Neuronal stem cell (in vitro differentiated cells): ENCODE data around the gene AGXT.

Source experiments
- DNase-seq: peaks from one replicate; pipeline ENCODE4 v3.0.0-alpha.2; 2013; ENCODE audit warnings: low spot score
- H2AFZ ChIP-seq: one replicate; pipeline ENCODE4 v1.6.1; 2013; ENCODE audit warnings: mild to moderate bottlenecking, low read length, inconsistent platforms
- H2AK5ac ChIP-seq: 2 replicates; pipeline ENCODE4 v1.6.1; 2013; ENCODE audit warnings: low read depth, mild to moderate bottlenecking, inconsistent platforms, low read length, moderate library complexity, mixed read lengths
- H2BK120ac ChIP-seq: 2 replicates; pipeline ENCODE4 v1.6.1; 2013; ENCODE audit warnings: low read depth, mild to moderate bottlenecking, inconsistent platforms, low read length, moderate library complexity, mixed read lengths
- H2BK12ac ChIP-seq: one replicate; pipeline ENCODE4 v1.6.1; 2013; ENCODE audit warnings: low read length, inconsistent platforms
- H2BK15ac ChIP-seq: 2 replicates; pipeline ENCODE4 v1.6.1; 2013; ENCODE audit warnings: mild to moderate bottlenecking, low read length, inconsistent platforms, mixed read lengths
- H2BK5ac ChIP-seq: one replicate; pipeline ENCODE4 v1.6.1; 2013; ENCODE audit warnings: inconsistent platforms, mild to moderate bottlenecking, low read length, moderate library complexity
- H3K14ac ChIP-seq: one replicate; pipeline ENCODE4 v1.6.1; 2013; ENCODE audit warnings: low read length, inconsistent platforms
- H3K18ac ChIP-seq: 2 replicates; pipeline ENCODE4 v1.6.1; 2013; ENCODE audit warnings: low read length, inconsistent platforms
- H3K23ac ChIP-seq: 2 replicates; pipeline ENCODE4 v1.6.1; 2013; ENCODE audit warnings: low read depth, mild to moderate bottlenecking, mixed read lengths, low read length, inconsistent platforms; ENCODE audit not compliant: poor library complexity
- H3K27ac ChIP-seq: replicated peaks from 3 replicates; pipeline ENCODE4 v1.5.1; 2013; ENCODE audit warnings: low read length, inconsistent platforms
- H3K27me3 ChIP-seq, 3 experiments: 2 replicates each; pipeline ENCODE4 v1.6.1; 2013; ENCODE audit warnings: low read length in 3 of 3, mild to moderate bottlenecking in 2 of 3, inconsistent platforms in 1 of 3, low read depth in 1 of 3, mixed read lengths in 1 of 3, moderate library complexity in 1 of 3; ENCODE audit not compliant: control insufficient read depth in 3 of 3, insufficient read depth in 3 of 3
- H3K36me3 ChIP-seq, 2 donors: replicated peaks in 1 of 2; 2 replicates each; pipeline ENCODE4 v1.6.1; 2013; ENCODE audit warnings: low read length in 2 of 2; ENCODE audit not compliant: control insufficient read depth in 2 of 2, insufficient read depth in 2 of 2
- H3K4ac ChIP-seq: 2 replicates; pipeline ENCODE4 v1.6.1; 2013; ENCODE audit warnings: inconsistent platforms, mild to moderate bottlenecking, low read length, moderate library complexity
- H3K4me1 ChIP-seq, 2 donors: 1 replicate in 1 of 2; 2 replicates in 1 of 2; pipeline ENCODE4 v1.6.1; 2013; ENCODE audit warnings: low read length in 2 of 2, low read depth in 1 of 2; ENCODE audit not compliant: control insufficient read depth in 2 of 2, insufficient read depth in 1 of 2
- H3K4me2 ChIP-seq: one replicate; pipeline ENCODE4 v1.6.1; 2013; ENCODE audit warnings: mild to moderate bottlenecking, low read length, inconsistent platforms; ENCODE audit not compliant: insufficient read depth, poor library complexity, severe bottlenecking
- H3K4me3 ChIP-seq, 2 donors: 2 replicates each; pipeline ENCODE4 v1.5.1; 2013; ENCODE audit warnings: low read length in 2 of 2, mild to moderate bottlenecking in 2 of 2, inconsistent platforms in 1 of 2, moderate library complexity in 1 of 2
- H3K79me1 ChIP-seq: one replicate; pipeline ENCODE4 v1.6.1; 2013; ENCODE audit warnings: low read depth, mild to moderate bottlenecking, inconsistent platforms, low read length, moderate library complexity
- H3K9ac ChIP-seq: one replicate; pipeline ENCODE4 v1.6.1; 2013; ENCODE audit warnings: mild to moderate bottlenecking, low read depth, low read length, inconsistent platforms; ENCODE audit not compliant: poor library complexity
- H3K9me3 ChIP-seq, 2 donors: replicated peaks in 1 of 2; 2 replicates each; pipeline versions ENCODE3 to v1.6.1; 2013; ENCODE audit warnings: low read length in 2 of 2, mild to moderate bottlenecking in 2 of 2, inconsistent platforms in 1 of 2, low read depth in 1 of 2, mixed read lengths in 1 of 2, moderate library complexity in 1 of 2; ENCODE audit not compliant: control insufficient read depth in 2 of 2, insufficient read depth in 1 of 2
- H4K8ac ChIP-seq: one replicate; pipeline ENCODE4 v1.6.1; 2013; ENCODE audit warnings: low read depth, mild to moderate bottlenecking, inconsistent platforms, low read length, moderate library complexity
- H4K91ac ChIP-seq: one replicate; pipeline ENCODE4 v1.6.1; 2013; ENCODE audit warnings: low read length, low read depth, mild to moderate bottlenecking, inconsistent platforms; ENCODE audit not compliant: poor library complexity
- WGBS, 2 donors: extraction: QIAGEN DNeasy Blood & Tissue Kit; methylation state at CpG; one replicate each; pipeline ENCODE4 v1.1.7; 2013; ENCODE audit warnings: missing lambda C conversion rate in 2 of 2, mixed read lengths in 1 of 2; ENCODE audit not compliant: insufficient read length in 2 of 2, insufficient replicate concordance in 1 of 2; ENCODE audit errors: extremely low coverage in 2 of 2; 5-methylcytosine and 5-hydroxymethylcytosine counted together

The AGXT gene

DNA sequence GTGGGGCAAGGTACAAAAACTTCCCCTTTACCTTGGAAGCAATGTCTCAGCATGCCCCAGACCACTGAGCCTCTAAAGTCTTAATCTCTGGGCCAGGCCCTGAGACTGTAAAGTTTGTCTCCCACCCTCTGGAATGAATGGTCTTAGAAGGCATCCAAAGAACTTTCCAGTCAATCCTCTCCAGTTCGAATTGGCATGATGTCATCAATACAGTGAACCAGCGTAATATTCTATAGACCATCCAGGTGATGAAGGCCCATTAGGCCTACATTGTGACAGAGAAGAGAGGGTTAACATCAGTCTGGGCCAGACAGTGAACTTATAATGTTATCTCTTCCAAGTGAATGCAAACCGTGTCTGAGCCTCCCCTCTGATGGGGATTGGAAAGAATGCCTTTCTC, 16.1 kb downstream of the AGXT start:
- H3K23ac ChIP-seq = no peak overlapping the region
- WGBS, 2 donors = no CpG with 5 or more reads among the region's 3 CpGs

DNA sequence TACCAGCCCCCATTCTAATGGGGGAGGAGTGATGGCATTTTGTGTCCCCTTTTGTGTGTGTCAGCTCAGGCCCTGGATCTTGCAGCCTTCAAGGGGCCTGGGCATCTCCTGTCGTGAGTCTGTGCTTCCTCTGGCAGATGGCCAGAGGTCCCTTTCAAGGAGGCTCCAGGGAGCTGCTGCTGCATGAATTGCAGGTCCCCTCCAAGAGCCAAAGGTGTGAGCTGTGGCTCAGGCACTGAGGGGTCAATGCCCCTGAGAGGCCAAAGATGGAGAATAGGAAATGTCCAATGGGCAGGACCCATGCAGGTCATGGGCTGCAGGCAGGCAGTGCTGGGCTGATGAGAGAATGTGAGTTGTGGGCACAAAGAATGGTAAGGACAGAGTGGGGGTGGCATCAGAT, 16.9 kb downstream of the AGXT start:
- Histone ChIP-seq H2AFZ (no peak overlapping the region), H3K79me1 (no peaks in the 10 kb centered on the region)
- no CpG with 5 or more reads among the region's 1 CpG for WGBS, 2 donors

More for the DNA sequence above, 16.1 kb downstream of the AGXT start:
- Histone ChIP-seq H4K91ac (no peak overlapping the region), H2AK5ac (no peak overlapping the region), H3K4me1 (no peaks in the 10 kb centered on the region), H3K36me3 (no peaks in the 10 kb centered on the region), H3K18ac (no peak overlapping the region), H2BK120ac (no peak overlapping the region), H3K4ac (no peak overlapping the region), H3K4me2 (no peak overlapping the region), H3K27me3 (peaks cover 0 to 13% (median 0%) of the 10 kb centered on the region in 3 experiments), H3K9me3 (no peaks in the 10 kb centered on the region), H3K4me3 (no peak overlapping the region), H3K79me1 (no peaks in the 10 kb centered on the region), H3K27ac (no peak overlapping the region), H3K14ac (no peak overlapping the region), H2BK12ac (no peak overlapping the region), H2AFZ (no peak overlapping the region), H3K9ac (no peak overlapping the region), H2BK15ac (no peak overlapping the region), H4K8ac (no peak overlapping the region), H2BK5ac (no peak overlapping the region)
- DNase-seq = no peak

DNA sequence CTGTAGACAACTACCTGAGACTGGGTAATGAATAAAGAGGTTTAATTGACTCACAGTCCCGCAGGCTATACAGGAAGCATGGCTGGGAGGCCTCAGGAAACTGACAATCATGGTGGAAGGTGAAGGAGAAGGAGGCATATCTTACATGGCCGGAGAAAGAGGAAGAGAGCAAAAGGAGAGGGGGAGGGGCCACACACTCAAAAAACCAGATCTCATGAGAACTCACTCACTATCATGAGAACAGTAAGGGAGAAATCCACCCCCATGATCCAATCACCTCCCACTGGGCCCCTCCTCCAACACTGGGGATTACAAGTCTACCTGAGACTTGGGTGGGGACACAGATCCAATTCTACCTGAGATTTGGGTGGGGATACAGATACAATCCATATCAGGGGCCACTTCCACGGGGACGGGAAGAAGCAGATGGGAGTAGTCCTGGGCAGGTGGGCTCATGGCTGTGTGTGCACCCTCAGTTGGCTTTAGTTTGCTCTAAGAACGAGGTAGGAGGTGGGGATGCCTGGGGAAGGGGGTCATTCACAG, 17.5 kb downstream of the AGXT start:
- no peak overlapping the region for H3K23ac ChIP-seq
- no peak overlapping the region for H2AFZ ChIP-seq
- peaks cover 0 to 13% (median 0%) of the 10 kb centered on the region in 3 experiments for H3K27me3 ChIP-seq
- H3K9me3 ChIP-seq = no peaks in the 10 kb centered on the region
- no peak overlapping the region for H2BK120ac ChIP-seq
- H2BK5ac ChIP-seq = no peak overlapping the region
- H2AK5ac ChIP-seq = no peak overlapping the region
- no peak for DNase-seq
- no peak overlapping the region for H3K4me2 ChIP-seq
- H3K79me1 ChIP-seq = no peaks in the 10 kb centered on the region
- H3K14ac ChIP-seq = no peak overlapping the region
- H3K4me3 ChIP-seq = no peak overlapping the region
- H3K27ac ChIP-seq = no peak overlapping the region
- no peak overlapping the region for H2BK12ac ChIP-seq
- no peaks in the 10 kb centered on the region for H3K36me3 ChIP-seq
- no CpG with 5 or more reads among the region's 5 CpGs for WGBS, 2 donors
- no peak overlapping the region for H3K4ac ChIP-seq
- H4K91ac ChIP-seq = no peak overlapping the region
- no peak overlapping the region for H2BK15ac ChIP-seq
- H4K8ac ChIP-seq = no peak overlapping the region
- H3K18ac ChIP-seq = no peak overlapping the region
- no peaks in the 10 kb centered on the region for H3K4me1 ChIP-seq
- H3K9ac ChIP-seq = no peak overlapping the region

More for the DNA sequence above, 16.9 kb downstream of the AGXT start:
- Histone ChIP-seq H2BK5ac (no peak overlapping the region), H3K4me2 (no peak overlapping the region), H2AK5ac (no peak overlapping the region), H3K4ac (no peak overlapping the region), H3K4me3 (no peak overlapping the region), H3K23ac (no peak overlapping the region), H3K14ac (no peak overlapping the region), H4K8ac (no peak overlapping the region), H3K36me3 (no peaks in the 10 kb centered on the region), H2BK12ac (no peak overlapping the region), H3K9me3 (no peaks in the 10 kb centered on the region), H4K91ac (no peak overlapping the region), H3K9ac (no peak overlapping the region), H2BK120ac (no peak overlapping the region), H3K4me1 (no peaks in the 10 kb centered on the region), H3K27me3 (peaks cover 0 to 13% (median 0%) of the 10 kb centered on the region in 3 experiments), H2BK15ac (no peak overlapping the region), H3K27ac (no peak overlapping the region), H3K18ac (no peak overlapping the region)
- DNase-seq = no peak

DNA sequence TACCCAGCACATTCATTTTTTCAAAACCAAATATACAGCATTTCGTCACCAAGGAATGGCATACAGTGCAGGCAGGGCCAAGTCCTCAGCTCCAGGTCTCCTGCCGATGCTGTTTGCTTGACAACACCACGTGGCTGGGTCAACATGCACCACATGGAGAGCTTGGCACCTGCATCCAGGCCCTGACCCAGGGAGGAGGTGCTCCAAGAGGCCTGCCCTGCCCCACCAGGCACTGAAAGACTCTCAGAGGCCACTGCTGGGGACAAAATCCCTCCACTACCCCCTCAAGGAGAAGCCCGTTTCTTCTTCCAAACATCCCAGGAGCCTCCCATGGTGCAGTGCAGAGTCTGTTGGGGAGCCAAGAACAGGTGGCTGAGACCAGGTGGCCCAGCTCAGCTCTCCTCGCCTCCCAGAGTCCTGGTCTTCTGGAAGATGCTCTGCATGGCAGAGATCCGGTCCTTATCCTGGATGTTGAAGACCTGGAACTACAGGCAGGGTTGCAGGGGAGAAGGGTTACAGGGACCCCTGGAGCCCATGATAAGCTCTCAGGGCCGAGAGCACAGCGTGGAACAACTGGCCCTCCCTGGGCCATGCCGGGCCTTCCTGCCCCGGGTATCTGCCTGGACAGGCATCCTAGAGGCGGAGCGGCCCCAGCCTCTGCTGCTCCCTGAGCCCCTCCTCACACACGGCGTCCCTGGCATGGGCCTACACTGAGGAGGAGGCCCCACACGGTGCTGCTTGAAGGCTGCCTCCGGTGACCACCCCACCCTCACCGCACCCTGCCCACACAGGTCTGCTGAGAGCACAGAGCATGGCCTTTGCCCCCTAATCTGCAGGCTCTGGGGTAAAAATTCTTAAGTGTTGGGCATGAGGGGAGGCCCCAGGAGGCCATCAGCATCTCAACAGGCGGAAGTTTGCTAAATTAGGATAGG, 18.3 kb downstream of the AGXT start:
- no CpG with 5 or more reads among the region's 18 CpGs for WGBS, 2 donors

More for the DNA sequence above, 18.3 kb downstream of the AGXT start:
- peak overlapping the region; percentile 10 for H3K23ac ChIP-seq
- H3K79me1 ChIP-seq = no peaks in the 10 kb centered on the region
- no peak overlapping the region for H3K18ac ChIP-seq
- no peak for DNase-seq
- peak overlapping the region; percentile 67 for H3K14ac ChIP-seq
- H3K9me3 ChIP-seq = no peaks in the 10 kb centered on the region
- no peak overlapping the region for H2BK5ac ChIP-seq
- H3K27me3 ChIP-seq = peaks cover 0 to 21% (median 0%) of the 10 kb centered on the region in 3 experiments
- H3K9ac ChIP-seq = no peak overlapping the region
- no peak overlapping the region for H2AFZ ChIP-seq
- no peak overlapping the region for H3K4ac ChIP-seq
- no peak overlapping the region for H3K27ac ChIP-seq
- H2AK5ac ChIP-seq = no peak overlapping the region
- no peak overlapping the region for H4K91ac ChIP-seq
- H3K4me2 ChIP-seq = no peak overlapping the region
- H2BK15ac ChIP-seq = no peak overlapping the region
- H2BK120ac ChIP-seq = no peak overlapping the region
- H3K4me3 ChIP-seq = no peak overlapping the region
- H3K4me1 ChIP-seq = no peaks in the 10 kb centered on the region
- H3K36me3 ChIP-seq = no peaks in the 10 kb centered on the region
- H4K8ac ChIP-seq = no peak overlapping the region
- H2BK12ac ChIP-seq = no peak overlapping the region
